A549 treated with CORT108297 at 1 μM for 4 hours (cell line): ENCODE results near the gene ONECUT1. TPM values are rescaled to one million over a fixed set of nuclear protein-coding genes. Genes with fewer than 3 reads are reported as not detected.

Experiments used
- total RNA-seq: library from RNA; stranded (reverse); fragments of 200-300 nt; extraction: Qiagen RNA extraction; gene quantifications from 5 replicates; pipeline ENCODE4 v1.2.3, GENCODE V29; 2022

Gene ONECUT1
- total RNA-seq = 0.15 to 0.30 TPM (median 0.23 TPM) in 5 replicates

GRCh38 chr15:52790169-52790708, at the start of gene ONECUT1:
Gene ONECUT1 (minus strand): TSS chr15:52790336. CDS start chr15:52789884, 452 bp downstream.

Other genes with a start within 250 kb of the ONECUT1 start
- gene ARPP19, start 221.3 kb downstream of the ONECUT1 start, total RNA-seq = 86.2 to 111 TPM (median 105 TPM) in 5 replicates
- gene ATOSA, start 110.9 kb downstream of the ONECUT1 start, total RNA-seq = 8.0 to 11.2 TPM (median 9.1 TPM) in 5 replicates